ENCODE measurements around the gene UROC1. TPM values are rescaled to one million over a fixed set of nuclear protein-coding genes. Genes with fewer than 3 reads are reported as not detected.

The UROC1 gene
- total RNA-seq, 1 donor from 2014 or later = not detected

Other genes starting within 250 kb of the UROC1 start
- gene KLF15, start 160.4 kb downstream of the UROC1 start, total RNA-seq = not detected in 2 replicates
- not detected in 2 replicates for gene CFAP100, start 122.9 kb downstream of the UROC1 start, total RNA-seq
- gene ZXDC, start 41.9 kb downstream of the UROC1 start, total RNA-seq = 28.1 and 28.6 TPM in 2 replicates
- gene CHST13, start 6.4 kb upstream of the UROC1 start, total RNA-seq = not detected in 2 replicates
- gene C3orf22, start 41.2 kb upstream of the UROC1 start, total RNA-seq = not detected in 2 replicates
- gene TXNRD3, start 137.4 kb upstream of the UROC1 start, total RNA-seq = 0.25 and 0.27 TPM in 2 replicates
- 5.4 and 7.0 TPM in 2 replicates for gene CHCHD6, start 186.5 kb upstream of the UROC1 start, total RNA-seq

All from T-helper 2 cell treated with Interferon-gamma antibody and Interleukin-4, amounts not matched to agents 100 ng/mL and 5 ng/mL, for 36 hours (primary cell).